Right atrium auricular region (tissue), 2 donors: ENCODE data around the gene DHRS7B. TPM values are rescaled to one million over a fixed set of nuclear protein-coding genes. Genes with fewer than 3 reads are reported as not detected.
"Not testable (repeated sequence)": the region's sequence is repeated elsewhere in the genome, so short reads cannot be mapped to it uniquely, and the experiment has no call there.

Source experiments
- DNase-seq: peaks from one replicate; pipeline ENCODE4 v3.0.0-alpha.2; 2019; ENCODE audit warnings: low spot score
- H3K27ac ChIP-seq, 2 donors: fragments of 200-600 bp; sonication (generic); 1 replicate in 1 of 2; 2 replicates in 1 of 2; pipeline ENCODE4 v1.5.1; 2016 to 2019
- H3K27me3 ChIP-seq, 2 donors: fragments of 200-600 bp; sonication (generic); one replicate each; pipeline versions ENCODE4 v1.5.1 to v1.6.0; 2017 to 2019
- H3K36me3 ChIP-seq: fragments of 200-600 bp; sonication (generic); one replicate; pipeline ENCODE4 v1.5.1; 2016
- H3K4me1 ChIP-seq, 2 donors: fragments of 200-600 bp; sonication (generic); one replicate each; pipeline versions ENCODE4 v1.5.1 to v1.6.0; 2017 to 2019
- H3K4me3 ChIP-seq, 2 donors: fragments of 200-600 bp; sonication (generic); 1 replicate in 1 of 2; 2 replicates in 1 of 2; pipeline ENCODE4 v1.5.1; 2017 to 2019; ENCODE audit warnings: mild to moderate bottlenecking in 1 of 2, moderate library complexity in 1 of 2
- H3K9me3 ChIP-seq, 2 donors: fragments of 200-600 bp; sonication (generic); one replicate each; pipeline ENCODE4 v1.5.1; 2019
- total RNA-seq, 2 donors: library from RNA; depleted of rRNA; stranded (reverse); fragments of >200 nt; gene quantifications; one replicate each; pipeline ENCODE4 v1.1.0, GENCODE V29; 2016
- TF ChIP-seq, protein P1 (sequence below), 2 donors: fragments of 200-600 bp; sonication (generic); IDR thresholded peaks; one replicate each; pipeline ENCODE4 v1.5.1; 2019; ENCODE audit warnings: antibody characterized with exemption in 2 of 2

Gene DHRS7B
- total RNA-seq, 2 donors from 2014 or later = 35.8 to 45.3 TPM

DNA sequence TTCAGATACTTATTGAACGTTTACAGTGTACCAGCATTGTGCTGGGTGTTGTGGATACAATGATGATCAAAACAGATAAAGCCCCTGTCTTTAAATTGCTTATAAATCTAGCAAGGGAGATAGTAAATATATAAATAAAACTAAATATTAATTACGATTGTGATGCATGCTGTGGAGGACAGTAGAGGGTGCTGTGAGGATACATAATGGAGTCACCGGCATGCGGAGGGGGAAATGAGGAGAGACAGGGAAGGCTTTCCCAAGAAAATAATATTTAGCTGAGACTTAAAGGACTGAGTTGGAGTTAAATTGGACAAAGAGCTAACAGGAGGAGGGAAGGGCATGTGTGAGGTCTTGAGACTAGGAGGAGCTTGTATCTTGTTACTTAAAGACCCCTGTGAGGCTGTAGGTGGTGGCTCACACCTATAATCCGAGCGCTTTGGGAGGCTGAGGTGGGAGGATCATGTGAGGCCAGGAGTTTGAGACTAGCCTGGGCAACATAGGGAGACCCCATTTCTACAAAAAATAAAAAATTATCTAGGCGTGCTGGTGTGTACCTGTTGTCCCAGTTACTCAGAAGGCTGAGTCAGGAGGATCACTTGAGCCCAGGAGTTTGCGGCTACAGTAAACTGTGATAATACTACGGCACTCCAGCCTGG, 2.4 kb downstream of the DHRS7B start:
- no peaks in the 10 kb centered on the region for H3K27me3 ChIP-seq
- H3K4me3 ChIP-seq = no peak overlapping the region
- no peaks in the 10 kb centered on the region for H3K36me3 ChIP-seq
- no peak for DNase-seq
- no peak overlapping the region for H3K27ac ChIP-seq
- TF ChIP-seq, protein P1, sequence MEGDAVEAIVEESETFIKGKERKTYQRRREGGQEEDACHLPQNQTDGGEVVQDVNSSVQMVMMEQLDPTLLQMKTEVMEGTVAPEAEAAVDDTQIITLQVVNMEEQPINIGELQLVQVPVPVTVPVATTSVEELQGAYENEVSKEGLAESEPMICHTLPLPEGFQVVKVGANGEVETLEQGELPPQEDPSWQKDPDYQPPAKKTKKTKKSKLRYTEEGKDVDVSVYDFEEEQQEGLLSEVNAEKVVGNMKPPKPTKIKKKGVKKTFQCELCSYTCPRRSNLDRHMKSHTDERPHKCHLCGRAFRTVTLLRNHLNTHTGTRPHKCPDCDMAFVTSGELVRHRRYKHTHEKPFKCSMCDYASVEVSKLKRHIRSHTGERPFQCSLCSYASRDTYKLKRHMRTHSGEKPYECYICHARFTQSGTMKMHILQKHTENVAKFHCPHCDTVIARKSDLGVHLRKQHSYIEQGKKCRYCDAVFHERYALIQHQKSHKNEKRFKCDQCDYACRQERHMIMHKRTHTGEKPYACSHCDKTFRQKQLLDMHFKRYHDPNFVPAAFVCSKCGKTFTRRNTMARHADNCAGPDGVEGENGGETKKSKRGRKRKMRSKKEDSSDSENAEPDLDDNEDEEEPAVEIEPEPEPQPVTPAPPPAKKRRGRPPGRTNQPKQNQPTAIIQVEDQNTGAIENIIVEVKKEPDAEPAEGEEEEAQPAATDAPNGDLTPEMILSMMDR (IDR thresholded peaks at IDR 0.05) = peak; percentile 22 to 66
- no peaks in the 10 kb centered on the region for H3K9me3 ChIP-seq
- peaks cover 0 to 29% of the 10 kb centered on the region in 2 donors for H3K4me1 ChIP-seq

- Histone ChIP-seq H3K27me3 (no peaks in the 10 kb centered on the region), H3K4me1 (peaks cover 0 to 25% of the 10 kb centered on the region in 2 donors), H3K36me3 (no peaks in the 10 kb centered on the region), H3K27ac (no peak overlapping the region), H3K4me3 (no peak overlapping the region), H3K9me3 (no peaks in the 10 kb centered on the region)
- no peak for DNase-seq
- TF ChIP-seq, protein P1 (IDR thresholded peaks at IDR 0.05) = no peak
These were observed 4.4 kb downstream of the DHRS7B start for GRCh38 chr17:21131137-21131536.

DNA sequence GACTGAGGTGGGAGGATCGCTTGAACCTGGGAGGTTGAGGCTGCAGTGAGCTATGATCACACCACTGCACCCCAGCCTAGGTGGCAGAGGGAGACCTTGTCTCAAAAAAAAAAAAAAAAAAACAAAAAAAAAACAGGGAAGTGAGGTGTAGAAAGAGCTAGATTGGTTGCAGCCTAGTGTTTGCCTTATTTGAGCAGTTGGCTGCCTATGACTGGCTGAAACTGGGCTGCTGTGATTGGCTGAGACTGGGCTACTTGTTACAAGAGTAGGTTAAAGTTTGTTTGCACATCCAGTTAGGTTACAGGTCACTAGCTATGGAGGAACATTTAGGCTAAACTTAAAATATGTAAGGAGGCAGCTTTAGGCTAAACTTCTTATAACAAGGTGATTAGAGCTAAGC, 5.7 kb downstream of the DHRS7B start:
- H3K27me3 ChIP-seq = no peaks in the 10 kb centered on the region
- peaks cover 0 to 20% of the 10 kb centered on the region in 2 donors for H3K4me1 ChIP-seq
- no peaks in the 10 kb centered on the region for H3K9me3 ChIP-seq
- TF ChIP-seq, protein P1 (IDR thresholded peaks at IDR 0.05) = no peak
- H3K36me3 ChIP-seq = no peaks in the 10 kb centered on the region
- H3K4me3 ChIP-seq = no peak overlapping the region
- H3K27ac ChIP-seq = no peak overlapping the region
- no peak for DNase-seq

DNA sequence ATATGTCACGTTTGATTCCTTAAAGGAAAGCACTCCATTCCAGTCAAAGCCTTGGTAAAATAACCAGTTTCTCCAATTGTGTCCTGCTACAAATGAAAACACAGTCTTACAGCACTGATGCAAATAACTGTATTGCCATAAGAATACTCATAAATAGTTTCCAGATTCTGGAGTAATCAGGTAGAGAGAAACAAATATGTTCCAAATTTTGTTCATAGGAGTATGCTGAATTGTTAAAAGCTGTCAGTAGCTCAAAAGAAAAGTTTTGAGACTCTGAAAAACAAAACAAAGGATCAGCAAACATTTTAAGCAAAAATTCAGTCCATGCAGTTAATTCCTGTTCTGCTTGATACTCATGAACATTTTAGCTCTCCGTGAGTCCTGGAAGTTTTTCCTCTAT, 7.8 kb downstream of the DHRS7B start:
- no peak overlapping the region for H3K4me3 ChIP-seq
- H3K4me1 ChIP-seq = peaks cover 0 to 8% of the 10 kb centered on the region in 2 donors
- H3K27ac ChIP-seq = no peak overlapping the region
- TF ChIP-seq, protein P1 (IDR thresholded peaks at IDR 0.05) = no peak
- no peaks in the 10 kb centered on the region for H3K36me3 ChIP-seq
- DNase-seq = no peak
- H3K9me3 ChIP-seq = no peaks in the 10 kb centered on the region
- H3K27me3 ChIP-seq = no peaks in the 10 kb centered on the region

DNA sequence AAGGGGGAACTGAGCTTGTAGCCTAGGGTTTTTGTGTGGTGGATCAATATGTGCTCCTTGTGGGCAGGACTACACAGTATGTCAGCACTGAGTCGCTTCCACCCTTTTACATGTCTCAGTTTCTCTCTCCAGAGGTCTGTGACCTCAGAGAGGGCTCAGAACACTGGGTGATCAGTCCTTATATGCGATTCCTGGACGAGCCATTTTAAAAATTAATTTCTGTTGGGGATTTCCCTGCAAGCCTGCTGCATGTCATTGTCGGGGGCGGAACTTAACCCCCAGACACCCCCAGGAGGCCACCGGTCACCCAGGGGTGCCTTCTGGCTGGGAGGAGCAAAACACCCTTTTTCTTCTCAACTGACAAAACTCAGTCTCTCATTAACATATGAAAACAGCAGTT, 14.1 kb downstream of the DHRS7B start:
- TF ChIP-seq, protein P1 (IDR thresholded peaks at IDR 0.05) = no peak
- H3K27ac ChIP-seq = no peak overlapping the region
- no peaks in the 10 kb centered on the region for H3K4me1 ChIP-seq

GRCh38 chr17:21141331-21141730, 14.6 kb downstream of the DHRS7B start:
- Histone ChIP-seq H3K4me1 (no peaks in the 10 kb centered on the region), H3K27ac (no peak overlapping the region), H3K4me3 (no peak overlapping the region), H3K27me3 (no peaks in the 10 kb centered on the region), H3K36me3 (no peaks in the 10 kb centered on the region), H3K9me3 (no peaks in the 10 kb centered on the region)
- no peak for DNase-seq
- TF ChIP-seq, protein P1 (IDR thresholded peaks at IDR 0.05) = no peak

More for the DNA sequence above, 14.1 kb downstream of the DHRS7B start:
- Histone ChIP-seq H3K36me3 (no peaks in the 10 kb centered on the region), H3K27me3 (no peaks in the 10 kb centered on the region), H3K9me3 (no peaks in the 10 kb centered on the region), H3K4me3 (no peak overlapping the region)
- no peak for DNase-seq

DNA sequence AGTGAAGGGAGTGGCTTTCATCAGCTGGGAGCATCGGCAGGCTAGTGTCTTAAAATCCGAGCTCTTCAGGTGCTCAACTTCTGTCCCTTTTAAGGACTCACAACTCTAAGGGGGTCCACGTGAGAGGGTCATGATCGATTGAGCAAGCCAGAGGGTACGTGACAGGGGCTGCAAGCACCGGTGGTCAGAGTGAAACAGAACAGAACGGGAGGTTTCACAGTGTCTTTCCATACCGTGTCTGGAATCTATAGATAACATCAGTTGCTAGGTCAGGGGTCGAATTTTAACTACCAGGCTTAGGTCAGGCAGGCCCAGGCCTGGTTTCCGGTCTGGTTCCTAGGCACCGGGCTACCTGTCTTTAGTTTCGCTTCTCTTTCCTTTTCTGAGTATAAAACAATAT, 15.3 kb downstream of the DHRS7B start:
- H3K36me3 ChIP-seq, H3K9me3 ChIP-seq, H3K4me1 ChIP-seq, H3K4me3 ChIP-seq, H3K27ac ChIP-seq, H3K27me3 ChIP-seq, DNase-seq: not testable (repeated sequence)
